IPS-18a (cell line): Measurements from ENCODE around the gene PGGT1B.
"Not testable (repeated sequence)": the region's sequence is repeated elsewhere in the genome, so short reads cannot be mapped to it uniquely, and the experiment has no call there.

ENCODE experiments used
- H3K27ac ChIP-seq: one replicate; pipeline ENCODE4 v1.5.1; 2013; ENCODE audit warnings: low read length
- H3K27me3 ChIP-seq: one replicate; pipeline ENCODE4 v1.6.1; 2013; ENCODE audit warnings: mild to moderate bottlenecking, low read length; ENCODE audit not compliant: control insufficient read depth, insufficient read depth
- H3K36me3 ChIP-seq: one replicate; pipeline ENCODE4 v1.6.1; 2013; ENCODE audit warnings: low read depth, low read length; ENCODE audit not compliant: control insufficient read depth
- H3K4me1 ChIP-seq: one replicate; pipeline ENCODE4 v1.6.1; 2013; ENCODE audit warnings: low read depth, low read length; ENCODE audit not compliant: control insufficient read depth
- H3K4me3 ChIP-seq: one replicate; pipeline ENCODE4 v1.5.1; 2013; ENCODE audit warnings: low read length
- H3K9ac ChIP-seq: one replicate; pipeline ENCODE4 v1.6.1; 2013; ENCODE audit warnings: mild to moderate bottlenecking, low read length, moderate library complexity
- H3K9me3 ChIP-seq: one replicate; pipeline ENCODE4 v1.6.1; 2013; ENCODE audit warnings: low read depth, low read length; ENCODE audit not compliant: control insufficient read depth

The PGGT1B gene

DNA sequence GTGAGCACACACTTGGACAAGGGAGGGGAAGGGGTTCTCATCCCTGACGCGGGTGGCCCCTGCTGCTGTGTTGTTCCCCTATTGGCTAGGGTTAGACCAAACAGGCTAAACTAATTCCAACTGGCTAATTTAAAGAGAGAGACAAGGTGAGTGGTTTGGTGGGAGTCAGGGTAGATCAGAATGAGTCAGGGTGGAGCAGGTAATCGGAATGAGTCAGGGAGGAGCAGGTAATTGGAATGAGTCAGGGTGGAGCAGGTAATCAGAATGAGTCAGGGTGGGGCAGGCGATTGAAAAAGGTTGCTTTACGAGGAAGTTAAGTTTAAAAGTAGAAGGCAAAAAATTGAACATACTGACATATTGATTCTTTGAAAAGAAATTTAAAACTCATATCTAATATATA is 13.3 kb downstream of the PGGT1B start:
- not testable (repeated sequence) for H3K9ac ChIP-seq, H3K4me1 ChIP-seq, H3K27ac ChIP-seq, H3K36me3 ChIP-seq, H3K4me3 ChIP-seq, H3K27me3 ChIP-seq, H3K9me3 ChIP-seq

DNA sequence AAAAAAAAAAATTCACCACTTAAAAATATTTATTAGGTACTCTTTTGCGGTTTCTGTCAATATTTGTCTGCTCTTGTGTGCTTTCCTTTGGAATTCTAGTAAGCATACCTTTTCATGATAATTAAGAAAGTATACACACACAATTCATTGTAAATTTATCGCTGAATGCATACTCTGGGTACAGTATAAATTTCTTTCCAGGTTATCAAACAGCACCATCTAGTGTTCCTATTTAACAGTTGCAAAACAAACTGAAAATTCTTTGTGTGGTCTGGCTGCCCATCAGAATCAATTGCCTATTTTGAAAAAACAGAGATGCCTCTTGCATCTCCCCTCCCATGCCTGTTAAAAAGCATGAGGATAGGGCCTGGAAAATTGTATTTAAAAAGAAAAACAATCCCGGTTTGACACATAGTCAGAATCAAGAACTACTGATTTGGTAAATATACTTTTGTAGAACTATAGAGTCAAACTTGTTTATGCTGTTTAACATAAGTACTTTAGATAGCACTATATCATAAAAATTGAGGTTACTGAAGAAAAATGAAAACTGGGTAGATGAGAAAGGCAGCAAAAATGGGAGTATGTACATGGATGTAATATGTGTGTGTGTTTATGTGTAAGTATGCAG is 16.2 kb downstream of the PGGT1B start:
- H3K9me3 ChIP-seq: no peaks in the 10 kb centered on the region
- no peak overlapping the region for H3K27ac ChIP-seq
- no peaks in the 10 kb centered on the region for H3K27me3 ChIP-seq
- no peak overlapping the region for H3K4me3 ChIP-seq
- H3K9ac ChIP-seq: no peak overlapping the region
- H3K4me1 ChIP-seq: no peaks in the 10 kb centered on the region
- H3K36me3 ChIP-seq: peaks cover 4% of the 10 kb centered on the region

DNA sequence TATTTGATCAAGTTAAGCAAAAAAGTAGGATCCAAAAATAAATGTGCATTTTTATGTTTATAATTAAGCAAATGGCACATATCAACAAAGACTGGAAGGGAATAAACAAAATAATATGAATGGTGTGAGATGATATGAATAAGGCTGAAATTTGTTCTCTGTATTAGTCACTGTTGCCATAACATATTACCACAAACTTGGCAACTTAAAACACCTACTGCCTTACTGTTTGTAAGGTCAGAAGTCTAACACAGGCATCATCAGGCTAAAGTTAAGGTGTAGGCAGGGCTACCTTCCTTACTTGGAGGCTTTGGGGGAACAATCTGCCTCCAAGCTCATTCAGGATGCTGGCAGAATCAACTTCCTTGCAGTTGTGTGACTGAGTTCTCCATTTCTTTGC is 19.3 kb downstream of the PGGT1B start:
- Histone ChIP-seq H3K9ac (no peak overlapping the region), H3K27ac (no peak overlapping the region), H3K4me3 (no peak overlapping the region), H3K27me3 (no peaks in the 10 kb centered on the region), H3K9me3 (no peaks in the 10 kb centered on the region), H3K36me3 (peaks cover 20% of the 10 kb centered on the region), H3K4me1 (no peaks in the 10 kb centered on the region)

DNA sequence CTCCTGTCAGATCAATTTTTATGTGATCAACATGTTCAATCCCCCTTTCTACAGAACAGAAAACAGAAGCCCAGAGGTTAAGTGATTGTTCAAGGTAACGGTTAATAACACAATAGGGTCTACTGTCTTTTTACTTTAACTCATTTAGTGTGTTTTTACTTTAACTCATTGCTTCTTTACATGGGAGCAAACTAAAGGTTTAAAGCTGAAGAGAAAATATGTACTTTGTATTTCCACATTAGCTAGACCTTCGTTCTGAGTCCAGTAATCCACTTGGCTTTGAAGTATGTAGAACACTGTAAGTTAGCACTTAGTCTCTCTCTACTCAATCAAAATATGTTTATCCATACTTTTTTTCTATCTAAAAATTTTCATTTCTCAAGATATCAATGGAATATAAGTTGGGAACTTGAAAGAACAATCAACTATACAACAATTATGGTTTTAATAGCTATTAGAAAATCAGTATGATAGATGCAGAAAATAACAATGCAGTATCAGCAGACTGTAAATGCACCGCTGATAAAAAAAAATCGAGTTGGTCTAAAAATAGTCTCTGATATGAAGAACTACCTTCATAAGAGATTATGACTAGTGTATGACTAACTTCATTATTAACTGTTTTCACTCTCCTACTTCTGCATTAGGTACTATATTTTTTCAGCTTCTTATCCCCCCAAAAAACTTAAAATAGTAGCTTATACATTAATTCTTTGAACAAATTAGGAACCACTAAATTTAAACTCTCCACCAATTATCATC is 20.6 kb downstream of the PGGT1B start:
- Histone ChIP-seq H3K4me3 (no peak overlapping the region), H3K27ac (no peak overlapping the region), H3K9ac (no peak overlapping the region), H3K4me1 (no peaks in the 10 kb centered on the region), H3K27me3 (no peaks in the 10 kb centered on the region), H3K9me3 (no peaks in the 10 kb centered on the region), H3K36me3 (peaks cover 20% of the 10 kb centered on the region)

DNA sequence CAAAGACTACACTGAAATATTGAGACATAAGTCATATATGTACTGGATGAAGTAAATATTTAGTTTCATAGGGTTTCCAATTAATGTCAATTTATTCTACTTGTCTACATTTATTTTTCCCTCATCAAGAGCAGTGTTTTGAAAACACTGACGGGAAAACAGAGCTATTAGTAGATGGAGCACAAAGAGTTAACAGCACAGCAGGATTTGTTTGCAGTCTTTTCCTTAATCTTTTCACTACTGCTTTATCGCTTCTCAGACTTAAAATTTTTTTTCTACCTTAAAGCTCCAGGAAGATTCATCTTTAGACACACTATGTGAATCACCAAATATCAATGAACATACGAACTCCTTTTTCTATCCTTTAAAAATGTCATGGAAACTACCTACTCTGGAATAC is 25.6 kb downstream of the PGGT1B start:
- Histone ChIP-seq H3K9ac (no peak overlapping the region), H3K36me3 (peaks cover 27% of the 10 kb centered on the region), H3K4me1 (no peaks in the 10 kb centered on the region), H3K27me3 (no peaks in the 10 kb centered on the region), H3K4me3 (no peak overlapping the region), H3K9me3 (no peaks in the 10 kb centered on the region), H3K27ac (no peak overlapping the region)

DNA sequence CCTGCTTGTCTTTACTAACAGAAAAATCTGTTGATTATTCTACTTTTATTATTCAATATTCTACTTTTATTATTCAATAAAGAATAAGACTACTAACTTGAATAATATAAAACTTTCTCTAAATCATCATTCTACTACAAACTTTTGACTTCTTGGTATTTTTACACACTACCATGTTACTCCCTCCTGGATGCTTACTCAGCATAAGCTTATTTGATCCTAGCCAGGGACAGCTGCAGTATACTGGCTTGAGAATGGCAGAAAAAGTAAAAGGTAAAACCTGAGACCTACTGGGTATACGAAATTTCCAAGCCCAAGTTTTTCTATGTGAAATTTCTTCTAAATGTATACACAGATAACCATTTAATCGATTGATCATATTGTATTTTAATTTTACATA is 26.1 kb downstream of the PGGT1B start:
- H3K27ac ChIP-seq: no peak overlapping the region
- no peaks in the 10 kb centered on the region for H3K4me1 ChIP-seq

DNA sequence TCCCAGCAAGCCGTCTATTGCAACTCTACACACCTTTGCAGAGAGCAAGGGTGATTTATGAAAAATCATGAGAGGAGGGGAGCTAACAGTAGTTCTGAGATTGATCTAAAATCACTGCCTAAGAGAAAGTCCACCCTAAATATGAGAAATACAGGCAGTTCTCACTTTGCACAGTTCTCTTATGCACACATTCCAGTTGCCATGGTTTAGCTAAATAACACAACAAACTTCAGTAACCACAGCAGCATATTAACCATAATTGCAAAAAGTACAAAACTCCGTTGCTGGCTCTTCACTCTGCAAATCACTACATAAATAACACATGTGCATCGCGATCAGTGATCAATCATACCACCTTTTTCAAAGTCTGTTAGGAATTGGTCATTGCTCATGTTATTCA is 31.1 kb downstream of the PGGT1B start:
- H3K36me3 ChIP-seq: peaks cover 42% of the 10 kb centered on the region

More for the DNA sequence above, 26.1 kb downstream of the PGGT1B start:
- Histone ChIP-seq H3K27me3 (no peaks in the 10 kb centered on the region), H3K9ac (no peak overlapping the region), H3K4me3 (no peak overlapping the region), H3K36me3 (peaks cover 29% of the 10 kb centered on the region), H3K9me3 (no peaks in the 10 kb centered on the region)

DNA sequence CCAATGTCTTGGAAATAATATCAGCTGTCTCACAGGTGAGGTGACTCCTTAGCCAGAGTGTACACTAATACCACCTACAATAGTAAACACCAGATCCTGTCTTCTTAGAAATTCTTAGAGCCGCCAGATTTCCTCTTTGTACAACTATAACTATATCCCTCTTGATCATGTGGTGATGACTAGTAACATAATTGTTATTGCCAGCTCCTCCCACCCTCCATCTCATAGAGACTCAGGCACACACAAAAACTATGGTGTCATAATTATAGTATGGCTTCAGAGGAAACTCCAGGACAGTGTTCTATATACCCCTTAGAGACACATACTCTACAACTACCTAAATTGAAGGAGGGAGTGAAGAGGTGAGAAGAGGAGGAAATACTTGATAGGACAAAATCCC is 33.1 kb downstream of the PGGT1B start:
- no peak overlapping the region for H3K4me3 ChIP-seq
- H3K27me3 ChIP-seq: no peaks in the 10 kb centered on the region
- H3K36me3 ChIP-seq: peaks cover 41% of the 10 kb centered on the region
- no peaks in the 10 kb centered on the region for H3K4me1 ChIP-seq
- no peaks in the 10 kb centered on the region for H3K9me3 ChIP-seq
- H3K27ac ChIP-seq: no peak overlapping the region
- no peak overlapping the region for H3K9ac ChIP-seq

More for the DNA sequence above, 31.1 kb downstream of the PGGT1B start:
- no peaks in the 10 kb centered on the region for H3K9me3 ChIP-seq
- H3K27ac ChIP-seq: no peak overlapping the region
- H3K4me3 ChIP-seq: no peak overlapping the region
- H3K4me1 ChIP-seq: no peaks in the 10 kb centered on the region
- no peaks in the 10 kb centered on the region for H3K27me3 ChIP-seq
- no peak overlapping the region for H3K9ac ChIP-seq

DNA sequence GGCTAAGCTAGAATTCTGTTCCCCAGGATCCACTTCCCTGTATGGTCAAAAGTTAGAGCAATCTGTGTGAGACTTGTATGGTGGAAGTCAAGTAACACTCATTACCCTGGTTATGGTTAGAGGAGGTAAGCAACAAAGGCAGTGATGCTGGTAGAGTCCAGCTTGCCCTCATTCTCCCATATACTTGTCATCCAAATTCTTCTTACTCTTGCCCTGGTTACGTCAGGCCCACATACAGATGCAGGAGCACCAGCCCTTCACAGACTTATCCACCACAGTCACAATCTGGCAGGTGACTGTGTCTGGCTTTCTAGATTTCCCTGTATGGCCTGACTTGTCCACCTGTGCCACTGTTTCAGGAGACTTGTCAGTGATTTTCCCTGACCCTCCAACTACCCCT is 35.4 kb downstream of the PGGT1B start:
- peaks cover 45% of the 10 kb centered on the region for H3K36me3 ChIP-seq
- no peak overlapping the region for H3K27ac ChIP-seq

DNA sequence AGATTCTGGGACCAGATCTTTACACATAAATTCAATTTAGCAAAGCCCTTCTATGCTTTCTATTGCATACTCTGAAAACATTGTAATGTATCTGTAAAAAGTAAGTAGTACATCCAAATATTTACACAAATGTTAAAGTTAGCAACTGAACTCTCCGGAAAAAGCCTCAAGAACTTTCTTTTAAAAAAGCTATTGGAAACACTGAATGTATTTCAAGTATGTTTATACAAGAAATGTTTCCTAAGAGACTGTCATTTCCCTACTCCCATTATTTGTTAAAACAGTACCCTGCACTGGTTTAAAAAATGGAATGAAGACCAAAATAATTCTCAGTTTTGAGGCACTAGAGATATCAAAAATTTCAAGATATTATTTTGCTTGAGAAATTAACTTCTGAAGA is 48.1 kb downstream of the PGGT1B start:
- peaks cover 6% of the 10 kb centered on the region for H3K36me3 ChIP-seq

More for the DNA sequence above, 35.4 kb downstream of the PGGT1B start:
- Histone ChIP-seq H3K27me3 (no peaks in the 10 kb centered on the region), H3K9me3 (no peaks in the 10 kb centered on the region), H3K4me1 (no peaks in the 10 kb centered on the region), H3K4me3 (no peak overlapping the region), H3K9ac (no peak overlapping the region)

DNA sequence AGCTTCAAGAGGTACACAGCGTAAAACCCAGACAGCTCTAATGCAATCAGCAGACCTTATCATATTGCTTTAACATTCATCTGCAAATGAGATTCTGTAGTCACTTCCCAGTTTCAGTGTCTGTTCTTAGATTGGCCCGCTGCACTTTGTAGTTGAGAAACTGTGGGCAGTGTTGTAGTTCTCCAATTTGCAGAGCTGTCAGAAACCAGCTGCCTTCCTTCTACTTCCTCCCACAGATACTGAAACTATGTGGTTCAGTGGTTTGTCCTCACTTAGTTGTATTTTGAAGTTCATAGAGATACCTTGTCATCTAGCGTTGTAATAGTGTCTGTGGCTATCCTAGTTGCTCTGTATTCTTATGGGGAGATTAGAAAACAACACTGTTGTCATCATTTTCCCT is 53.4 kb downstream of the PGGT1B start:
- no peaks in the 10 kb centered on the region for H3K36me3 ChIP-seq
- H3K9me3 ChIP-seq: no peaks in the 10 kb centered on the region
- H3K27ac ChIP-seq: no peak overlapping the region
- H3K9ac ChIP-seq: no peak overlapping the region
- H3K27me3 ChIP-seq: no peaks in the 10 kb centered on the region
- no peak overlapping the region for H3K4me3 ChIP-seq
- H3K4me1 ChIP-seq: no peaks in the 10 kb centered on the region

More for the DNA sequence above, 48.1 kb downstream of the PGGT1B start:
- no peak overlapping the region for H3K4me3 ChIP-seq
- no peaks in the 10 kb centered on the region for H3K9me3 ChIP-seq
- no peak overlapping the region for H3K27ac ChIP-seq
- H3K9ac ChIP-seq: no peak overlapping the region
- H3K27me3 ChIP-seq: no peaks in the 10 kb centered on the region
- no peaks in the 10 kb centered on the region for H3K4me1 ChIP-seq

DNA sequence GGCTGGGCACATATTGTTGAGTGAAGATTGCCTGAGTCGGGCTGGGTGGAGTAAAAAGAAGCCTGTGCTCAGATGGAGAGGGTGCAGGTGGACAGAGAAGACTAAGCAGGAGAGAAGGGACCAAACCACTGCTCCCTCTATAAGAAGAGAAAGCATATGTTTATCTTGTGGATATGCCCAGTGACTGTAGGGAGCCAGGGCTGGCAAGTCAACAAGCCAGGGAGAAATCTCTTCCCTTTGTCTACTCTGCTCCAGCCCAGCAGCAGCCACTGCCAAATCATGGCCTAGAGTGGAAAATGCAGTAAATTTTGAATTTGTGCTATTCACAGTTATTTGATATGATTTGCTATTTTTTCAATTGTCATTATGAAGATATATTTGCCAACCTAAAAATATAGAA is 59.7 kb downstream of the PGGT1B start:
- H3K27ac ChIP-seq: no peak overlapping the region
- H3K36me3 ChIP-seq: no peaks in the 10 kb centered on the region
- no peaks in the 10 kb centered on the region for H3K27me3 ChIP-seq
- no peaks in the 10 kb centered on the region for H3K9me3 ChIP-seq
- H3K9ac ChIP-seq: no peak overlapping the region
- H3K4me3 ChIP-seq: no peak overlapping the region
- H3K4me1 ChIP-seq: no peaks in the 10 kb centered on the region
